ENCODE data around the gene PTH. TPM values are rescaled to one million over a fixed set of nuclear protein-coding genes. Genes with fewer than 3 reads are reported as not detected.

Gene PTH
- not detected for total RNA-seq

GRCh38 chr11:13495929-13496328, at the start of gene PTH:
TSS of gene PTH (minus strand) at chr11:13495997. CDS start at chr11:13492855, 3,142 bp downstream.
- DNase-seq = no peak

- DNase-seq = no peak
These were observed 42.2 kb upstream of the PTH start for GRCh38 chr11:13538044-13538443.

GRCh38 chr11:13535819-13536218, 40.0 kb upstream of the PTH start:
- no peak for DNase-seq

GRCh38 chr11:13534358-13534757, 38.6 kb upstream of the PTH start:
- no peak for DNase-seq

GRCh38 chr11:13525257-13525656, 29.5 kb upstream of the PTH start:
- DNase-seq = no peak

- no peak for DNase-seq
These were observed 7.6 kb upstream of the PTH start for GRCh38 chr11:13503393-13503792.

GRCh38 chr11:13502492-13502891, 6.7 kb upstream of the PTH start:
- no peak for DNase-seq

GRCh38 chr11:13494051-13494450, 1.7 kb downstream of the PTH start:
- no peak for DNase-seq

- DNase-seq = no peak
These were observed 8.2 kb downstream of the PTH start for GRCh38 chr11:13487661-13488030.

GRCh38 chr11:13486926-13487660, 8.7 kb downstream of the PTH start:
- no peak for DNase-seq

- no peak for DNase-seq
These were observed 15.6 kb downstream of the PTH start for GRCh38 chr11:13480198-13480597.

GRCh38 chr11:13479688-13480087, 16.1 kb downstream of the PTH start:
- DNase-seq = no peak

GRCh38 chr11:13475091-13475490, 20.7 kb downstream of the PTH start:
- no peak for DNase-seq

- no peak for DNase-seq
These were observed 22.6 kb downstream of the PTH start for GRCh38 chr11:13473013-13473722.

GRCh38 chr11:13468750-13469149, 27.0 kb downstream of the PTH start:
- no peak for DNase-seq

GRCh38 chr11:13465909-13466371, 29.9 kb downstream of the PTH start:
- DNase-seq = no peak

- no peak for DNase-seq
These were observed 32.0 kb downstream of the PTH start for GRCh38 chr11:13463779-13464290.

- DNase-seq = peak; percentile 84
These were observed 32.7 kb downstream of the PTH start, which contains the start of gene BTBD10 for GRCh38 chr11:13462901-13463778. TSS of gene BTBD10 (minus strand) at chr11:13463222. CDS start at chr11:13445124, 18,098 bp downstream.

- peak; percentile 57 for DNase-seq
These were observed 33.4 kb downstream of the PTH start for GRCh38 chr11:13462311-13462900.

GRCh38 chr11:13461291-13461690, 34.5 kb downstream of the PTH start:
- no peak for DNase-seq

GRCh38 chr11:13450832-13451397, 44.9 kb downstream of the PTH start:
- no peak for DNase-seq

- no peak for DNase-seq
These were observed 46.3 kb downstream of the PTH start for GRCh38 chr11:13449522-13449921.
